Lower leg skin (tissue), 4 donors: ENCODE measurements around the gene RIOK1. TPM values are rescaled to one million over a fixed set of nuclear protein-coding genes. Genes with fewer than 3 reads are reported as not detected.

Source experiments
- DNase-seq, 2 donors: peaks; one replicate each; pipeline ENCODE4 v3.0.0-alpha.2; 2019; ENCODE audit warnings: low spot score in 2 of 2
- H3K4me3 ChIP-seq: fragments of 200-600 bp; sonication (generic); 2 replicates; pipeline ENCODE4 v1.5.1; 2017; ENCODE audit warnings: mild to moderate bottlenecking, low read depth; ENCODE audit not compliant: poor library complexity, severe bottlenecking
- POLR2A ChIP-seq, 2 donors: fragments of 450-650 bp; IDR thresholded peaks; one replicate each; pipeline ENCODE4 v1.6.1; 2016 to 2017; ENCODE audit warnings: antibody characterized with exemption in 2 of 2, mild to moderate bottlenecking in 1 of 2, moderate library complexity in 1 of 2
- WGBS, 2 donors: methylation state at CpG; one replicate each; pipeline ENCODE4 v1.1.5; 2018; 5-methylcytosine and 5-hydroxymethylcytosine counted together
- intact Hi-C: fragments of 100-400 bp; cut with DNase I; formaldehyde crosslinking; loops from one replicate; pipeline ENCODE4 v1.15.0; 2023; ENCODE audit warnings: low total_unique reads
- total RNA-seq, 4 donors: library from RNA; depleted of rRNA; stranded (reverse); fragments of >200 nt; gene quantifications; one replicate each; pipeline ENCODE4 v1.1.0, GENCODE V29; 2016
- TF ChIP-seq, protein P1 (sequence below), 3 donors: fragments of 450-650 bp; IDR thresholded peaks; one replicate each; pipeline ENCODE4 v1.5.1; 2016; ENCODE audit warnings: antibody characterized with exemption in 3 of 3, mild to moderate bottlenecking in 3 of 3, moderate library complexity in 2 of 3

Gene RIOK1
- total RNA-seq, 4 donors from 2014 or later: 13.1 to 17.5 (median 14.6) TPM

DNA sequence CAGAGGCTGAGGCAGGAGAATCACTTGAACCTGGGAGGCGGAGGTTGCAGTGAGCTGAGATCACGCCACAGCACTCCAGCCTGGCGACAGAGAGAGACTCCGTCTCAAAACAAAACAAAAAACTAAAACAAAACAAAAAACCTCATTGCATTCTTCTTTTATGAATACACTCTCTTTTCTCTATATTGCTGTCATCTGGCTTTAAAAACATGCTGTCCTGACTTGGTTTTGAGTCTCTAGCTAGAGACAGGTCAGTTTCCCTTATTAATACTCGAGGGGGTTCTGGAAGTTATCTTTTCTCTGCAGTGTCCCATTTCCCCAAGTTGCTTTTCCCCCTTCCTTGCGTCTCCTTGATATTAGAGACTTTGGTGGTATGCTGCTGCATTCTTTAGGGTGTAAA, 50.9 kb downstream of the RIOK1 start:
- 77 to 78% methylated on average over 6 of the region's 6 CpGs for WGBS, 2 donors
- DNase-seq: no peak
- no peak overlapping the region for H3K4me3 ChIP-seq
- intact Hi-C loops: no loop called here
- TF ChIP-seq, protein P1, sequence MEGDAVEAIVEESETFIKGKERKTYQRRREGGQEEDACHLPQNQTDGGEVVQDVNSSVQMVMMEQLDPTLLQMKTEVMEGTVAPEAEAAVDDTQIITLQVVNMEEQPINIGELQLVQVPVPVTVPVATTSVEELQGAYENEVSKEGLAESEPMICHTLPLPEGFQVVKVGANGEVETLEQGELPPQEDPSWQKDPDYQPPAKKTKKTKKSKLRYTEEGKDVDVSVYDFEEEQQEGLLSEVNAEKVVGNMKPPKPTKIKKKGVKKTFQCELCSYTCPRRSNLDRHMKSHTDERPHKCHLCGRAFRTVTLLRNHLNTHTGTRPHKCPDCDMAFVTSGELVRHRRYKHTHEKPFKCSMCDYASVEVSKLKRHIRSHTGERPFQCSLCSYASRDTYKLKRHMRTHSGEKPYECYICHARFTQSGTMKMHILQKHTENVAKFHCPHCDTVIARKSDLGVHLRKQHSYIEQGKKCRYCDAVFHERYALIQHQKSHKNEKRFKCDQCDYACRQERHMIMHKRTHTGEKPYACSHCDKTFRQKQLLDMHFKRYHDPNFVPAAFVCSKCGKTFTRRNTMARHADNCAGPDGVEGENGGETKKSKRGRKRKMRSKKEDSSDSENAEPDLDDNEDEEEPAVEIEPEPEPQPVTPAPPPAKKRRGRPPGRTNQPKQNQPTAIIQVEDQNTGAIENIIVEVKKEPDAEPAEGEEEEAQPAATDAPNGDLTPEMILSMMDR (IDR thresholded peaks at IDR 0.05): no peak
- no peak for TF ChIP-seq POLR2A (IDR thresholded peaks at IDR 0.05)

- no peak overlapping the region for H3K4me3 ChIP-seq
- no peak for DNase-seq
- intact Hi-C loops: no loop called here
- TF ChIP-seq, protein P1 (IDR thresholded peaks at IDR 0.05): no peak
- no peak for TF ChIP-seq POLR2A (IDR thresholded peaks at IDR 0.05)
- 91 to 92% methylated on average over 27 to 33 of the region's 40 CpGs for WGBS, 2 donors
Observed at GRCh38 chr6:7441048-7441775, 51.6 kb downstream of the RIOK1 start.

DNA sequence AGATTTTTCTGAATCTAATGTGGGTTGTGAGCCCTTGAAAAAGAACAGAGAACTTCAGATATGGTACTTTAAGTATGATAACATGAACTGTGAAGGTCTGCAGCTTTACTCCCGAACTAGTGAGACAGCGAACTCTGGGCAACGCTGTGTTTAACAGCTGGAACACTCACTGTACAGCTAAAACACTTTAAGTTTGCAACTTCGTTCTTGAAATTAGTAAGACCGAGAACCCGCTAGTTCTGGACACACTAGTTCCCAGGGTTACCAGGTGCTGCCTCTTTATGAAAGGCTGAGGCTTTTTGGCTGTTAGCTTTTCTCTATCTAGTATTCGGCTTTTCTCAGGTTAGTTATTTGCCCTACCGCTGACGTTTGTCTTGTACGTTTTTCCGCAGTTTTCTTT, 52.9 kb downstream of the RIOK1 start:
- 94 to 95% methylated on average over 11 of the region's 11 CpGs for WGBS, 2 donors
- DNase-seq: no peak
- no peak for TF ChIP-seq POLR2A (IDR thresholded peaks at IDR 0.05)
- TF ChIP-seq, protein P1 (IDR thresholded peaks at IDR 0.05): no peak
- intact Hi-C loops: no loop called here
- H3K4me3 ChIP-seq: no peak overlapping the region

- H3K4me3 ChIP-seq: no peak overlapping the region
- intact Hi-C loops: no loop called here
- 25 to 38% methylated on average over 2 of the region's 2 CpGs for WGBS, 2 donors
- no peak for TF ChIP-seq POLR2A (IDR thresholded peaks at IDR 0.05)
- TF ChIP-seq, protein P1 (IDR thresholded peaks at IDR 0.05): no peak
- no peak for DNase-seq
Observed at GRCh38 chr6:7445101-7445500, 55.5 kb downstream of the RIOK1 start.

GRCh38 chr6:7445885-7446461, 56.4 kb downstream of the RIOK1 start:
- intact Hi-C loops: no loop called here
- no peak for DNase-seq
- WGBS, 2 donors: 38% methylated on average over 12 of the region's 12 CpGs

More at GRCh38 chr6:7445885-7446461, 56.4 kb downstream of the RIOK1 start:
- no peak overlapping the region for H3K4me3 ChIP-seq
- TF ChIP-seq, protein P1 (IDR thresholded peaks at IDR 0.05): no peak
- no peak for TF ChIP-seq POLR2A (IDR thresholded peaks at IDR 0.05)
